ENCODE results near the gene NHERF1. TPM values are rescaled to one million over a fixed set of nuclear protein-coding genes. Genes with fewer than 3 reads are reported as not detected.

The NHERF1 gene
- total and polyA plus RNA-seq, 2 of the 13 experiments (the other 11 are each of a cell fraction or from before 2014, with no cell fraction given): 169 to 269 TPM

- TF ChIP-seq ZNF546 (CRISPR knock-in tag; conservative IDR thresholded peaks at IDR 0.05) (0 out of 2 replicates have a peak, but pooled peaks have one; percentile 60), RARG (CRISPR knock-in tag; IDR thresholded peaks at IDR 0.05; ENCODE audit: low read depth) (no peak), ZNF678 (CRISPR knock-in tag; IDR thresholded peaks at IDR 0.05) (0 out of 2 replicates have a peak, but pooled peaks have one; percentile 73), ZNF10 (CRISPR knock-in tag; IDR thresholded peaks at IDR 0.05; ENCODE audit: borderline replicate concordance, low read depth) (no peak), ZKSCAN8 (CRISPR knock-in tag; IDR thresholded peaks at IDR 0.05; ENCODE audit: borderline replicate concordance) (peak; percentile 68; the same call in 1 of the 2 replicates), ZNF800 (CRISPR knock-in tag; IDR thresholded peaks at IDR 0.05) (no peak), YY1 (IDR thresholded peaks at IDR 0.05; ENCODE audit: insufficient read depth, insufficient replicate concordance, low read depth, low read length) (peak; percentile 86), ZNF251 (CRISPR knock-in tag; IDR thresholded peaks at IDR 0.05) (no peak; the same call in 1 of the 2 replicates), CCDC6 (CRISPR knock-in tag; IDR thresholded peaks at IDR 0.05) (no peak; the same call in 1 of the 2 replicates), ZNF574 (CRISPR knock-in tag; IDR thresholded peaks at IDR 0.05) (peak; percentile 84), MED13 (CRISPR knock-in tag; IDR thresholded peaks at IDR 0.05) (no peak; the same call in 1 of the 2 replicates), NFAT5 (CRISPR knock-in tag; IDR thresholded peaks at IDR 0.05) (no peak), TSC22D2 (CRISPR knock-in tag; IDR thresholded peaks at IDR 0.05; ENCODE audit: borderline replicate concordance) (0 out of 2 replicates have a peak, but pooled peaks have one; percentile 26), ELF1 (CRISPR knock-in tag; IDR thresholded peaks at IDR 0.05) (peak; percentile 96), ERF (CRISPR knock-in tag; IDR thresholded peaks at IDR 0.05) (peak; percentile 92), TCF12 (IDR thresholded peaks at IDR 0.05) (no peak), TCF12 (CRISPR knock-in tag; IDR thresholded peaks at IDR 0.05) (peak; percentile 20; the same call in 1 of the 2 replicates), ZFP36L1 (CRISPR knock-in tag; IDR thresholded peaks at IDR 0.05) (peak; percentile 83; the same call in 1 of the 2 replicates), ZBTB7B (CRISPR knock-in tag; IDR thresholded peaks at IDR 0.05) (peak; percentile 68; the same call in 1 of the 2 replicates)
These were observed 27.9 kb downstream of the NHERF1 start, which contains the start of gene NAT9 (continued) for GRCh38 chr17:74776044-74776962.
